Smooth muscle cell (in vitro differentiated cells): Measurements from ENCODE around the gene APRT. TPM values are rescaled to one million over a fixed set of nuclear protein-coding genes. Genes with fewer than 3 reads are reported as not detected.

Source experiments
- DNase-seq: peaks from one replicate; lab custom pipeline; 2025; ENCODE audit not compliant: unreplicated experiment; lab: John Stamatoyannopoulos, UW
- H2AFZ ChIP-seq: fragments of 200-600 bp; sonication (generic); 2 replicates; pipeline ENCODE4 v1.6.0; 2016; ENCODE audit warnings: antibody characterized with exemption, low read depth, mild to moderate bottlenecking
- H3F3A ChIP-seq: fragments of 200-600 bp; sonication (generic); 2 replicates; pipeline ENCODE4 v1.6.0; 2017; ENCODE audit warnings: antibody characterized with exemption, low read depth
- H3K27ac ChIP-seq: fragments of 200-600 bp; sonication (generic); 2 replicates; pipeline ENCODE4 v1.5.1; 2016; ENCODE audit warnings: low read depth, mild to moderate bottlenecking
- H3K27me3 ChIP-seq: fragments of 200-600 bp; sonication (generic); 2 replicates; pipeline ENCODE4 v1.6.1; 2016; ENCODE audit warnings: low read depth, mild to moderate bottlenecking
- H3K36me3 ChIP-seq: fragments of 200-600 bp; sonication (generic); 2 replicates; pipeline ENCODE4 v1.5.1; 2016; ENCODE audit warnings: low read depth
- H3K4me1 ChIP-seq: fragments of 200-600 bp; sonication (generic); 2 replicates; pipeline ENCODE4 v1.5.1; 2016; ENCODE audit warnings: low read depth
- H3K4me2 ChIP-seq: fragments of 200-600 bp; sonication (generic); 2 replicates; pipeline ENCODE4 v1.6.0; 2016; ENCODE audit warnings: mild to moderate bottlenecking
- H3K4me3 ChIP-seq: fragments of 200-600 bp; sonication (generic); 2 replicates; pipeline ENCODE4 v1.5.1; 2016; ENCODE audit warnings: mild to moderate bottlenecking
- H3K79me2 ChIP-seq: fragments of 200-600 bp; sonication (generic); 2 replicates; pipeline ENCODE4 v1.6.0; 2016; ENCODE audit warnings: low read depth, mild to moderate bottlenecking
- H3K9ac ChIP-seq: fragments of 200-600 bp; sonication (generic); 2 replicates; pipeline ENCODE4 v1.6.0; 2016; ENCODE audit warnings: low read depth
- H3K9me3 ChIP-seq: fragments of 200-600 bp; sonication (generic); replicated peaks from 2 replicates; pipeline ENCODE4 v1.5.1; 2016; ENCODE audit warnings: low read depth
- H4K20me1 ChIP-seq: fragments of 200-600 bp; sonication (generic); 2 replicates; pipeline ENCODE4 v1.6.0; 2016; ENCODE audit warnings: low read depth
- WGBS: methylation state at CpG from one replicate; pipeline ENCODE4 v1.1.7; 2016; ENCODE audit warnings: low lambda C conversion rate; 5-methylcytosine and 5-hydroxymethylcytosine counted together
- polyA plus RNA-seq: library from polyadenylated mRNA; unstranded; fragments of >200 nt; fragmentation: Nextera tagmentation; extraction: Ambion mirVana; gene quantifications from 2 replicates; pipeline ENCODE4 v1.2.1, GENCODE V29; 2016
- total RNA-seq: library from RNA; depleted of rRNA; stranded (reverse); fragments of >200 nt; gene quantifications from 2 replicates; pipeline ENCODE4 v1.2.3, GENCODE V29; 2014
- TF ChIP-seq, protein P1 (sequence below): fragments of 200-600 bp; sonication (generic); IDR thresholded peaks from 2 replicates; pipeline ENCODE4 v1.5.1; 2017; ENCODE audit warnings: borderline replicate concordance, mild to moderate bottlenecking, antibody characterized with exemption; ENCODE audit not compliant: insufficient read depth, poor library complexity, severe bottlenecking

APRT gene
- total and polyA plus RNA-seq, 2 experiments from 2014 or later, result 143 to 200 TPM

DNA sequence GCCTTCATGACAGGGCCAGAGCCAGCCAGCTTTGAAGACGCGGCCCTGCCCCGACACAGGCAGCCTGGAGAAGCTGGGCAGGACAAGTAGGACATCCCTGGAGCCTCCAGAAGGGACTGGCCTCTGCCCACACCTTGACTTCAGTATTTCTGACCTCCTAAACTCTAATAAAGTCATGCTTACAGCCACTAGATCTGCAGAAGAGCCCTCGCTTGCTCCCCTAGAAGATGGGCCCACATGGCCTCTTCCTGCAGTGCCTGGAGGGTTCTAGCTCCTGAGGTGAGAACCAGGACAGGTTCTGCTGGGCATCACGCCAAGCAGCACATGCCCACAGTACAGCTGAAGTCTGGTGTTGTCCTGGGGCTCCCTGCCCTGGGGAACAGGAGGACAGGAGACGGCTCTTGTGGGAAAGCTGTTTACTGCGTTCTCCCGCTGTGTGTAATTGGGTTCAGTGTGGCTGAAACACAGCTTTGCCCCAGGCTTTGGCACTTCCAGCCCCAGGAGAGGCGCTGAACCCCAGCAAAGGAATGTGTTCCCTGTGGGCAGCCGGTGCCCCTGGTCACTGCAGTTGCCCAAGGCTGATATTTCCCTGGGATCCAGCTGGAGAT is 2.6 kb downstream of the APRT start:
- TF ChIP-seq, protein P1, sequence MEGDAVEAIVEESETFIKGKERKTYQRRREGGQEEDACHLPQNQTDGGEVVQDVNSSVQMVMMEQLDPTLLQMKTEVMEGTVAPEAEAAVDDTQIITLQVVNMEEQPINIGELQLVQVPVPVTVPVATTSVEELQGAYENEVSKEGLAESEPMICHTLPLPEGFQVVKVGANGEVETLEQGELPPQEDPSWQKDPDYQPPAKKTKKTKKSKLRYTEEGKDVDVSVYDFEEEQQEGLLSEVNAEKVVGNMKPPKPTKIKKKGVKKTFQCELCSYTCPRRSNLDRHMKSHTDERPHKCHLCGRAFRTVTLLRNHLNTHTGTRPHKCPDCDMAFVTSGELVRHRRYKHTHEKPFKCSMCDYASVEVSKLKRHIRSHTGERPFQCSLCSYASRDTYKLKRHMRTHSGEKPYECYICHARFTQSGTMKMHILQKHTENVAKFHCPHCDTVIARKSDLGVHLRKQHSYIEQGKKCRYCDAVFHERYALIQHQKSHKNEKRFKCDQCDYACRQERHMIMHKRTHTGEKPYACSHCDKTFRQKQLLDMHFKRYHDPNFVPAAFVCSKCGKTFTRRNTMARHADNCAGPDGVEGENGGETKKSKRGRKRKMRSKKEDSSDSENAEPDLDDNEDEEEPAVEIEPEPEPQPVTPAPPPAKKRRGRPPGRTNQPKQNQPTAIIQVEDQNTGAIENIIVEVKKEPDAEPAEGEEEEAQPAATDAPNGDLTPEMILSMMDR, result no peak
- no peaks in the 10 kb centered on the region for H3F3A ChIP-seq
- no peak overlapping the region for H2AFZ ChIP-seq
- no peaks in the 10 kb centered on the region for H3K27me3 ChIP-seq
- H3K4me1 ChIP-seq, result peaks cover 18% of the 10 kb centered on the region
- H3K9me3 ChIP-seq, result no peaks in the 10 kb centered on the region
- no peaks in the 10 kb centered on the region for H3K79me2 ChIP-seq
- H4K20me1 ChIP-seq, result peaks cover 9% of the 10 kb centered on the region
- H3K36me3 ChIP-seq, result no peaks in the 10 kb centered on the region
- WGBS, result 93% methylated on average over 10 of the region's 10 CpGs
- DNase-seq, result no peak
- no peak overlapping the region for H3K4me2 ChIP-seq
- H3K27ac ChIP-seq, result no peak overlapping the region
- no peak overlapping the region for H3K4me3 ChIP-seq
- no peak overlapping the region for H3K9ac ChIP-seq

GRCh38 chr16:88807626-88808453 is 3.9 kb downstream of the APRT start:
- 94% methylated on average over 26 of the region's 26 CpGs for WGBS
- no peak for DNase-seq

GRCh38 chr16:88807142-88807625 is 4.5 kb downstream of the APRT start:
- Histone ChIP-seq H3K36me3 (no peaks in the 10 kb centered on the region), H3K9me3 (no peaks in the 10 kb centered on the region), H3K79me2 (no peaks in the 10 kb centered on the region), H2AFZ (no peak overlapping the region), H3K27me3 (no peaks in the 10 kb centered on the region), H3K4me2 (no peak overlapping the region), H4K20me1 (peaks cover 9% of the 10 kb centered on the region), H3F3A (peaks cover 2% of the 10 kb centered on the region), H3K4me3 (no peak overlapping the region), H3K27ac (no peak overlapping the region), H3K4me1 (peaks cover 20% of the 10 kb centered on the region), H3K9ac (no peak overlapping the region)
- TF ChIP-seq, protein P1, result no peak
- 99% methylated on average over 24 of the region's 24 CpGs for WGBS
- no peak for DNase-seq

More at GRCh38 chr16:88807626-88808453, 3.9 kb downstream of the APRT start:
- Histone ChIP-seq H3K27ac (no peak overlapping the region), H4K20me1 (peaks cover 9% of the 10 kb centered on the region), H3F3A (peaks cover under 1% of the 10 kb centered on the region), H3K36me3 (no peaks in the 10 kb centered on the region), H3K79me2 (no peaks in the 10 kb centered on the region), H2AFZ (no peak overlapping the region), H3K9me3 (no peaks in the 10 kb centered on the region), H3K9ac (no peak overlapping the region), H3K27me3 (no peaks in the 10 kb centered on the region), H3K4me2 (no peak overlapping the region), H3K4me1 (peaks cover 20% of the 10 kb centered on the region), H3K4me3 (no peak overlapping the region)
- TF ChIP-seq, protein P1, result no peak
